Measurements from ENCODE around the gene PAPOLA.

- no peak for TF ChIP-seq POLR2AphosphoS5 (IDR thresholded peaks at IDR 0.05; ENCODE audit: low read depth)
- no peak for TF ChIP-seq EZH2phosphoT487 (IDR thresholded peaks at IDR 0.05; ENCODE audit: unreplicated experiment)
- TF ChIP-seq CTCF (conservative IDR thresholded peaks at IDR 0.05; ENCODE audit: low read depth in 2 of 2): no peak
- TF ChIP-seq REST (IDR thresholded peaks at IDR 0.05; ENCODE audit: unreplicated experiment): no peak
- no peak for TF ChIP-seq ETS1 (IDR thresholded peaks at IDR 0.05)
- no peak for TF ChIP-seq EZH2 (IDR thresholded peaks at IDR 0.05; ENCODE audit: low read depth, unreplicated experiment)
Observed at GRCh38 chr14:96519970-96520369, 17.8 kb downstream of the PAPOLA start.

All from GM23338 (cell line).